ENCODE data around the gene TRMO. TPM values are rescaled to one million over a fixed set of nuclear protein-coding genes. Genes with fewer than 3 reads are reported as not detected.
"Not testable (repeated sequence)": the region's sequence is repeated elsewhere in the genome, so short reads cannot be mapped to it uniquely, and the experiment has no call there.

TRMO gene
- total RNA-seq, 2 donors from 2014 or later, result 21.3 to 23.6 TPM

DNA sequence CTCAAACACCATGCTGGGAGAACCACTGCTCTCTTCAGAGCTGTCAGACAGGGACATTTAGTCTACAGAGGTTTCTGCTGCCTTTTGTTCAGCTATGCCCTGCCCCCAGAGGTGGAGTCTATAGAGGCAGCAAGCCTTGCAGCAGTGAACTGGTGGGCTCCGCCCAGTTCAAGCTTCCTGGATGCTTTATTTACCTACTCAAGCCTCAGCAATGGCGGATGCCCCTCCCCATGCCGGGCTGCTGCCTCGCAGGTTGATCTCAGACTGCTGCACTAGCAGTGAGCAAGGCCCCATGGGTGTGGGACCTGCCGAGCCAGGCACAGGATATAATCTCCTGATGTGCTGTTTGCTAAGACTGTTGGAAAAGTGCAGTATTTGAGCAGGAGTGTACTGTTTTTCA lies 28.6 kb upstream of the TRMO start:
- ATAC-seq (replicated peaks); H3K4me1 Mint-ChIP-seq; H3K9me3 Mint-ChIP-seq; H3K4me3 Mint-ChIP-seq; H3K27ac Mint-ChIP-seq; H3K27me3 Mint-ChIP-seq; H3K36me3 Mint-ChIP-seq (ENCODE audit: low read depth): not testable (repeated sequence)

DNA sequence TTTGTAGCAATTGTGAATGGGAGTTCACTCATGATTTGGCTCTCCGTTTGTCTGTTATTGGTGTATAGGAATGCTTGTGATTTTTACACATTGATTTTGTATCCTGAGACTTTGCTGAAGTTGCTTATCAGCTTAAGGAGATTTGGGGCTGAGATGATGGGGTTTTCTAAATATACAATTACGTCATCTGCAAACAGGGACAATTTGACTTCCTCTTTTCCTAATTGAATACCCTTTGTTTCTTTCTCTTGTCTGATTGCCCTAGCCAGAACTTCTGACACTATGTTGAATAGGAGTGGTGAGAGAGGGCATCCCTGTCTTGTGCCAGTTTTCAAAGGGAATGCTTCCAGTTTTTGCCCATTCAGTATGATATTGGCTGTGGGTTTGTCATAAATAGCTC lies 24.8 kb upstream of the TRMO start:
- not testable (repeated sequence) for H3K27ac Mint-ChIP-seq

DNA sequence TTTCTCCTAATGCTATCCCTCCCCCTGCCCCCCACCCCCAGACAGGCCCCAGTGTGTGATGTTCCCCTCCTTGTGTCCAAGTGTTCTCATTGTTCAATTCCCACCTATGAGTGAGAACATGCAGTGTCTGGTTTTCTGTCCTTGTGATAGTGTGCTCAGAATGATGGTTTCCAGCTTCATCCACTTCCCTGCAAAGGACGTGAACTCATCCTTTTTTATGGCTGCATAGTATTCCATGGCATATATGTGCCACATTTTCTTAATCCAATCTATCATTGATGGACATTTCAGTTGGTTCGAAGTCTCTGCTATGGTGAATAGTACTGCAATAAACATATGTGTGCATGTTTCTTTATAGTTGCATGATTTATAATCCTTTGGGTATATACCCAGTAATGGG lies 23.2 kb upstream of the TRMO start:
- not testable (repeated sequence) for ATAC-seq (replicated peaks); H3K4me1 Mint-ChIP-seq; H3K9me3 Mint-ChIP-seq; H3K27ac Mint-ChIP-seq; H3K4me3 Mint-ChIP-seq; H3K36me3 Mint-ChIP-seq (ENCODE audit: low read depth); H3K27me3 Mint-ChIP-seq

More for the DNA sequence above, 24.8 kb upstream of the TRMO start:
- not testable (repeated sequence) for H3K4me3 Mint-ChIP-seq; H3K27me3 Mint-ChIP-seq; H3K4me1 Mint-ChIP-seq; H3K9me3 Mint-ChIP-seq; ATAC-seq (replicated peaks); H3K36me3 Mint-ChIP-seq (ENCODE audit: low read depth)

GRCh38 chr9:97944612-97945011 lies 22.3 kb upstream of the TRMO start:
- no peaks in the 10 kb centered on the region for H3K4me1 Mint-ChIP-seq
- no peak overlapping the region for H3K4me3 Mint-ChIP-seq
- H3K27me3 Mint-ChIP-seq, result no peaks in the 10 kb centered on the region
- no peak overlapping the region for H3K27ac Mint-ChIP-seq
- no peaks in the 10 kb centered on the region for H3K36me3 Mint-ChIP-seq (ENCODE audit: low read depth)
- ATAC-seq (replicated peaks), result no peak
- H3K9me3 Mint-ChIP-seq, result no peaks in the 10 kb centered on the region

GRCh38 chr9:97943308-97943855 lies 21.1 kb upstream of the TRMO start:
- Mint-ChIP-seq H3K27ac (no peak overlapping the region), H3K4me3 (no peak overlapping the region), H3K27me3 (no peaks in the 10 kb centered on the region), H3K9me3 (no peaks in the 10 kb centered on the region), H3K36me3 (ENCODE audit: low read depth) (no peaks in the 10 kb centered on the region), H3K4me1 (peaks cover 3% of the 10 kb centered on the region)
- ATAC-seq (replicated peaks), result no peak

DNA sequence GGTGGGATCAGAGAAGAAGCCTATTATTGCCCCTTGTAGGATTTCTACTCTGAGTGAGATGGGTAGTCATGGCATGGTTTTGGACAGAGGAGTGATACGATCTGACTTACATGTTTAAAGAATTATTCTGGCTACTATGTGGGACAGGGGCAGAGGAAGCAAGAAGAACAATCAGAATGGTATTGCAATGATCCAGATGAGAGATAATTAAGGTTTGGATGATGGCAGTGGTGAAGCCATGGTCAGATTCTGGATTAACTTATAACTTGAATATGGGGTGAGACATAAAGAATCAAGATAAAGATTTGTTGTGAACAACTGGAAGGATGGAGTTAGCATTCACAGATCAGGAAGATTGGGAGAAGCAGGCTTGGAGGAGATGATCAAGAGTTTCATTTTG lies 19.0 kb upstream of the TRMO start:
- Mint-ChIP-seq H3K27ac (no peak overlapping the region), H3K36me3 (ENCODE audit: low read depth) (no peaks in the 10 kb centered on the region), H3K9me3 (no peaks in the 10 kb centered on the region), H3K27me3 (no peaks in the 10 kb centered on the region), H3K4me3 (no peak overlapping the region), H3K4me1 (peaks cover 12% of the 10 kb centered on the region)
- ATAC-seq (replicated peaks), result no peak

DNA sequence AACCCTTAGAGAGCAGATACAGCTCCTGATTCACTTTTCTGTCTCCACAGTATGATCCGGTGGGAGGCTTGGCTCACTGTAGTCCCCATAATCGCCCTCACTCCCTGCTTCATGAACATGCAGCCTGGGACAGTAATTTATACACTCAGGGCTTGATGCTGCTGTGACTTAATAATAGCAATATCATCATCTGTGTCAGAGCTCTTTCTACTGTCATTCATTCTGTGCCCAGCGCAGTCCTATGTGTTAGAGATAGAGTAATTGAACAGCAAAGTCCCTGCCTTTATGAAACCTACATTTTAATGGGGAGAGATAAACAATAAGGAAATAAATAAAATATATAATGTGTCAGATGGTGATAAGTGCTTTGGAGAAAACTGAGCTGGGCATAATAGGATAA lies 18.4 kb upstream of the TRMO start:
- Mint-ChIP-seq H3K27me3 (no peaks in the 10 kb centered on the region), H3K27ac (no peak overlapping the region), H3K9me3 (no peaks in the 10 kb centered on the region), H3K4me1 (peaks cover 12% of the 10 kb centered on the region), H3K4me3 (no peak overlapping the region), H3K36me3 (ENCODE audit: low read depth) (no peaks in the 10 kb centered on the region)
- no peak for ATAC-seq (replicated peaks)

- Mint-ChIP-seq H3K27me3 (no peaks in the 10 kb centered on the region), H3K36me3 (ENCODE audit: low read depth) (no peaks in the 10 kb centered on the region), H3K9me3 (no peaks in the 10 kb centered on the region), H3K4me1 (peaks cover 12% of the 10 kb centered on the region), H3K4me3 (no peak overlapping the region), H3K27ac (no peak overlapping the region)
- ATAC-seq (replicated peaks), result no peak
Measured at GRCh38 chr9:97940233-97940632, 17.9 kb upstream of the TRMO start.

GRCh38 chr9:97938081-97938644 lies 15.9 kb upstream of the TRMO start, which contains the start of gene HEMGN:
Gene HEMGN (minus strand): TSS chr9:97938172. CDS start chr9:97938136, 36 bp downstream.
- peaks cover 12% of the 10 kb centered on the region for H3K4me1 Mint-ChIP-seq
- H3K27ac Mint-ChIP-seq, result peak within 1 kb of the TSS; percentile 91
- peak within 1 kb of the TSS; percentile 70 for H3K4me3 Mint-ChIP-seq
- H3K36me3 Mint-ChIP-seq (ENCODE audit: low read depth), result no peaks in the 10 kb centered on the region
- peak; percentile 86 for ATAC-seq (replicated peaks)
- no peaks in the 10 kb centered on the region for H3K9me3 Mint-ChIP-seq
- no peaks in the 10 kb centered on the region for H3K27me3 Mint-ChIP-seq

GRCh38 chr9:97936998-97937397 lies 14.7 kb upstream of the TRMO start:
- Mint-ChIP-seq H3K4me1 (peaks cover 12% of the 10 kb centered on the region), H3K4me3 (no peak overlapping the region), H3K36me3 (ENCODE audit: low read depth) (no peaks in the 10 kb centered on the region), H3K27me3 (no peaks in the 10 kb centered on the region), H3K27ac (no peak overlapping the region), H3K9me3 (no peaks in the 10 kb centered on the region)
- ATAC-seq (replicated peaks), result no peak

GRCh38 chr9:97935276-97935675 lies 13.0 kb upstream of the TRMO start:
- H3K36me3 Mint-ChIP-seq (ENCODE audit: low read depth), result no peaks in the 10 kb centered on the region
- H3K9me3 Mint-ChIP-seq, result no peaks in the 10 kb centered on the region
- no peaks in the 10 kb centered on the region for H3K27me3 Mint-ChIP-seq
- H3K4me1 Mint-ChIP-seq, result peaks cover 26% of the 10 kb centered on the region
- H3K4me3 Mint-ChIP-seq, result no peak overlapping the region
- H3K27ac Mint-ChIP-seq, result no peak overlapping the region
- ATAC-seq (replicated peaks), result no peak

DNA sequence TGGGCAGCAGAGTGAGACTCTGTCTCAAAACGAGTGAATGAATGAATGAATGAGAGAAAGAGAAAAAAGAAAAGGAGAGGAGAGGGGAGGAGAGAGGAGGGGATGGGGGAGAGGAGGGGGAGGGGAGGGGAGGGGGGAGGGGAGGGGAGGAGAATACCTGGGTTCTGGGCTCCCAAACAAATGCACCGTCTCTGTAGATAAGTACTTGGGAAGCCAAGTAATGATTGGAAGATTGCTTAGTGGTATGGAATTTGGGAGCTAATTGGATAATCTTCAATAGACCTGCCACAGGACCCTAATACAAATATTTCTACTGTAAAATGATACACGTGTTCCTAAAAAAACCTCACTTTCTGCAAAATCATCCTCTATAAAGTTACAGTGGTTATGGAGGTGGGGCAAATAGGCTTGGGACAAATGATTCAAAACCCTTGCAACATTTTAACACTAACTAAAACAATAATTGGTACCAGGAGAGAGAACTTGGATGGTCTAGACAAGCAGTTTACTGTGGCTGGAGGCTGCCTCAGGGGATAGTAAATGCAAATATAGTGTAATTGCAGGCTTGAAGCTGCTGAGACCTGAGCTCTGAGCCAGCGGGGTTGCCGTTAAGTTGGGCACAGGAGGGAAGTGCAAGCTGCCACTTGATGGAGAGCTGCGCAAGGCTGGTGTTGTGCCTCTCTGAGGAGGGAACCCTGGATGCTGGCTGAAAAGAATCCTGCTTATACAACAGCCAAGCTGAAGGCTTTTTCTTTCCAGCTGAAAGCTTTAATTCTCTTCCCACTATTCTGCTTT lies 12.2 kb upstream of the TRMO start:
- no peaks in the 10 kb centered on the region for H3K27me3 Mint-ChIP-seq
- no peak for ATAC-seq (replicated peaks)
- no peaks in the 10 kb centered on the region for H3K36me3 Mint-ChIP-seq (ENCODE audit: low read depth)
- H3K4me3 Mint-ChIP-seq, result no peak overlapping the region
- peaks cover 29% of the 10 kb centered on the region for H3K4me1 Mint-ChIP-seq
- H3K9me3 Mint-ChIP-seq, result no peaks in the 10 kb centered on the region
- H3K27ac Mint-ChIP-seq, result no peak overlapping the region

- no peaks in the 10 kb centered on the region for H3K36me3 Mint-ChIP-seq (ENCODE audit: low read depth)
- no peak overlapping the region for H3K27ac Mint-ChIP-seq
- H3K27me3 Mint-ChIP-seq, result no peaks in the 10 kb centered on the region
- H3K4me3 Mint-ChIP-seq, result no peak overlapping the region
- H3K4me1 Mint-ChIP-seq, result peaks cover 26% of the 10 kb centered on the region
- no peaks in the 10 kb centered on the region for H3K9me3 Mint-ChIP-seq
- no peak for ATAC-seq (replicated peaks)
Measured at GRCh38 chr9:97933297-97933998, 11.1 kb upstream of the TRMO start.

- Mint-ChIP-seq H3K27ac (peak overlapping the region; percentile 87), H3K4me3 (peak overlapping the region; percentile 71), H3K4me1 (peaks cover 17% of the 10 kb centered on the region), H3K27me3 (no peaks in the 10 kb centered on the region), H3K9me3 (no peaks in the 10 kb centered on the region), H3K36me3 (ENCODE audit: low read depth) (no peaks in the 10 kb centered on the region)
- peak; percentile 45 for ATAC-seq (replicated peaks)
Measured at GRCh38 chr9:97930972-97931371, 8.7 kb upstream of the TRMO start.
